ENCODE measurements around the gene ATIC.
A peak's percentile ranks its signal among the peaks of the same experiment; 100 is the strongest.
"Not testable (repeated sequence)": the region's sequence is repeated elsewhere in the genome, so short reads cannot be mapped to it uniquely, and the experiment has no call there.

Gene ATIC

GRCh38 chr2:215311625-215312396, at the start of gene ATIC:
ATIC (plus strand) TSS chr2:215312059; CDS start chr2:215312143, 84 bp downstream.
- DNase-seq (ENCODE audit: low spot score): peak; percentile 87

- no peak for DNase-seq (ENCODE audit: low spot score)
Observed at GRCh38 chr2:215262303-215262702, 49.6 kb upstream of the ATIC start.

GRCh38 chr2:215262741-215263362, 49.0 kb upstream of the ATIC start:
- DNase-seq (ENCODE audit: low spot score): no peak

- no peak for DNase-seq (ENCODE audit: low spot score)
Observed at GRCh38 chr2:215264374-215264773, 47.5 kb upstream of the ATIC start.

GRCh38 chr2:215269397-215270117, 42.3 kb upstream of the ATIC start:
- peak; percentile 55 for DNase-seq (ENCODE audit: low spot score)

- DNase-seq (ENCODE audit: low spot score): no peak
Observed at GRCh38 chr2:215270118-215270451, 41.8 kb upstream of the ATIC start.

GRCh38 chr2:215271446-215271845, 40.4 kb upstream of the ATIC start:
- no peak for DNase-seq (ENCODE audit: low spot score)

GRCh38 chr2:215272918-215273317, 38.9 kb upstream of the ATIC start:
- no peak for DNase-seq (ENCODE audit: low spot score)

- DNase-seq (ENCODE audit: low spot score): no peak
Observed at GRCh38 chr2:215274829-215275228, 37.0 kb upstream of the ATIC start.

- no peak for DNase-seq (ENCODE audit: low spot score)
Observed at GRCh38 chr2:215275824-215276223, 36.0 kb upstream of the ATIC start.

- DNase-seq (ENCODE audit: low spot score): no peak
Observed at GRCh38 chr2:215277944-215278343, 33.9 kb upstream of the ATIC start.

- no peak for DNase-seq (ENCODE audit: low spot score)
Observed at GRCh38 chr2:215280326-215280725, 31.5 kb upstream of the ATIC start.

GRCh38 chr2:215283221-215283620, 28.6 kb upstream of the ATIC start:
- DNase-seq (ENCODE audit: low spot score): no peak

GRCh38 chr2:215286309-215286708, 25.6 kb upstream of the ATIC start:
- no peak for DNase-seq (ENCODE audit: low spot score)

- DNase-seq (ENCODE audit: low spot score): no peak
Observed at GRCh38 chr2:215288112-215288815, 23.6 kb upstream of the ATIC start.

GRCh38 chr2:215290980-215291599, 20.8 kb upstream of the ATIC start:
- no peak for DNase-seq (ENCODE audit: low spot score)

GRCh38 chr2:215293879-215294278, 18.0 kb upstream of the ATIC start:
- DNase-seq (ENCODE audit: low spot score): no peak

GRCh38 chr2:215299337-215299859, 12.5 kb upstream of the ATIC start:
- no peak for DNase-seq (ENCODE audit: low spot score)

GRCh38 chr2:215301994-215302393, 9.9 kb upstream of the ATIC start:
- DNase-seq (ENCODE audit: low spot score): no peak

- DNase-seq (ENCODE audit: low spot score): not testable (repeated sequence)
Observed at GRCh38 chr2:215311259-215311624, 617 bp upstream of the ATIC start.

GRCh38 chr2:215313255-215313613, 1.4 kb downstream of the ATIC start:
- no peak for DNase-seq (ENCODE audit: low spot score)

GRCh38 chr2:215314896-215315295, 3.0 kb downstream of the ATIC start:
- no peak for DNase-seq (ENCODE audit: low spot score)
